Midbrain (tissue), 1 donor: Measurements from ENCODE around the gene ADH4.

ENCODE experiments used
- DNase-seq: peaks from one replicate; lab custom pipeline; 2025; lab: John Stamatoyannopoulos, UW

Gene ADH4

GRCh38 chr4:99079625-99080295, 64.3 kb downstream of the ADH4 start:
- no peak for DNase-seq

- no peak for DNase-seq
Measured at GRCh38 chr4:99078931-99079624, 65.0 kb downstream of the ADH4 start.

- DNase-seq = no peak
Measured at GRCh38 chr4:99078336-99078735, 65.8 kb downstream of the ADH4 start.

GRCh38 chr4:99077177-99077576, 66.9 kb downstream of the ADH4 start:
- no peak for DNase-seq

GRCh38 chr4:99076292-99076976, 67.7 kb downstream of the ADH4 start:
- no peak for DNase-seq

GRCh38 chr4:99074816-99075215, 69.3 kb downstream of the ADH4 start:
- DNase-seq = no peak
